HG02943 (cell line): ENCODE results near the gene PHYHD1.
"Not testable (repeated sequence)": the region's sequence is repeated elsewhere in the genome, so short reads cannot be mapped to it uniquely, and the experiment has no call there.

ENCODE experiments used
- ATAC-seq: cut with Tn5 transposase; IDR thresholded peaks from one replicate; pipeline ENCODE4 v1.9.1; 2021; ENCODE audit warnings: mild to moderate bottlenecking, low read depth, moderate library complexity; ENCODE audit not compliant: unreplicated experiment

The PHYHD1 gene

DNA sequence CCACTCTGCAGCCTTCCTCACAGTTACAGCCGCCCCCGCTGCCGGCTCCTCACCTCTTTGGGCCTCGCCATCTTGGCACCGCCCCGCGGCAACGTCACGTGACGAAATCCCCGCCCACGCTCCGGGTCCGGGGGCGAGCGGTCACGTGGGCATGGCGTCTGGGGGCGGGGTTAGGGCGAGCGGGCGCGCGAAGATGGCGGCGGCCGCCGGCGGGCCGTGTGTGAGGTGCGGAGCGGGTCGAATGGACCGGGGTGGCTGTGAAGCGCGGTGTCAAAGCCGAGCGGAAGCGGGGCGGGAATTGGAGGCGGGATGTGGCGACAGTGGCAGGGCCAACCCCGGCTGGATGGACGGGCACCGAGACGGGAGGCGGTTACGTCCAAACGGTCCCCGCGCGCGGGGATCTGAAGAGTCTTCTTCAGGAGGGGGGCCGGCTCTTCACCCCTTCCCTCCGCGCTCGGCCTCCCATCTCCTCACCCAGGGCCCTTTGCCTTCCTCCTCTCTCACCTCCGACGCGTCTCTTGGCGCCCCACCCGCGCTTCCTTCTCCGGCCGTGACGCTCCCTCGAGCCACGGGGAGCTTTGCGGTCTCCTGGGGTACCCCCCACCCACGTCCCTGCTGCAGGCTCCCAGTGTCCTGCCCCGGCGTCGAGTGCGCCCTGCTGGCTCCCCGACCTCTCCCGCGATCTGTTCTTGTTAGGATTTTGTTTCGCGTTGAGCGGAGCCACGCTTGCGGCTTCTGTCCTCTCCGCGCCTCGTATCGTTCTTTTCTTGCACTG lies 26.9 kb downstream of the PHYHD1 start, which contains the start of the genes DOLK and NUP188:
Gene DOLK (minus strand): TSS at position 77 of the 775 bp plus-strand sequence. CDS start 300 bp downstream, outside the sequence.
Gene NUP188 (plus strand): TSS at position 173 of the 775 bp plus-strand sequence. CDS start 21 bp downstream, at position 194.
- ATAC-seq = peak; percentile 71

DNA sequence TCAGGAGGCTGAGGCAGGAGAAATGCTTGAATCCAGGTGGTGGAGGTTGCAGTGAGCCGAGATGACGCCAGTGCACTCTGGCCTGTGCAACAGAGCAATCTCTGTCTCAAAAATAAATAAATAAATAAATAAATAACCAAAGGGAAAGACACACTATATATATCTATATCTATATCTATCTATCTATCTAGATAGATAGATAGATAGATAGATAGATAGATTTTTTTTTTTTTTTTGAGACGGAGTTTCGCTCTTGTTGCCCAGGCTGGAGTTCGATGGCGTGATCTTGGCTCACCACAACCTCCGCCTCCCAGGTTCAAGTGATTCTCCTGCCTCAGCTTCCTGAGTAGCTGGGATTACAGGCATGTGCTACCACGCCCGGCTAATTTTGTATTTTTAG lies 40.6 kb downstream of the PHYHD1 start:
- ATAC-seq = not testable (repeated sequence)

DNA sequence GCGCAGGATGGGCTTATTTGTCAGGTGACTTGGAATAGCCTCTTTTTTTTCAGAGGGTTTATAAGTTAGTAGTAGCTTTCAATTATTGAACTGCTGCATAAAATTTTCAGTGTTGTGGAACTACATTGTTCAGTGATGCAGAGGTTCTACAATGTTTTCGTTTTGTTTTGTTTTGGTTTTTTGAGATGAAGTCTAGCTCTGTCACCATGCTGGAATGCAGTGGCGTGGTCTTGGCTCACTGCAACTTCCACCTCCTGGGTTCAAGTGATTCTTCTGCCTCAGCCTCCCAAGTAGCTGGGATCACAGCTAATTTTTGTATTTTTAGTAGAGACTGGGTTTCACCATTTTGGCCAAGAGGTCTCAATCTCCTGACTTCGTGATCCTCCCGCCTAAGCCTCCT lies 48.7 kb downstream of the PHYHD1 start:
- ATAC-seq = no peak

DNA sequence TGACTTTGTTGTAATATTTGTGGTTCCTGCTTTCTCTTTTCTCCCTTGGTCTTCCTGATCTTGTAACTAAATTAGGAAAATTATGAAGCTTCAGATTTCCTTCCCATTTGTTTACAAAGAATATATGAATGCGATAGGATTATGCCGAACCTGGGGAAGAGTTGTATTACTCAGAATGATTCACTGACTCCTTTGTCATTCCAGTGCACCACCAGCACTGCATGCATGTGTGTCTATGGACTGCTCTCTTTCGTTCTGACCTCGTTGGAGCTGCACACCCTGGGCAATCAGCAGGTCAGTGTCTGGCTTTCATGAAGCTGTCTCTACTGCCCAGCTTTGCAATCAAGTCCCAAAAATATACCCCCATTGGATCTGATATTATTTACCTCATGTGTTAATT lies 52.2 kb downstream of the PHYHD1 start:
- no peak for ATAC-seq

DNA sequence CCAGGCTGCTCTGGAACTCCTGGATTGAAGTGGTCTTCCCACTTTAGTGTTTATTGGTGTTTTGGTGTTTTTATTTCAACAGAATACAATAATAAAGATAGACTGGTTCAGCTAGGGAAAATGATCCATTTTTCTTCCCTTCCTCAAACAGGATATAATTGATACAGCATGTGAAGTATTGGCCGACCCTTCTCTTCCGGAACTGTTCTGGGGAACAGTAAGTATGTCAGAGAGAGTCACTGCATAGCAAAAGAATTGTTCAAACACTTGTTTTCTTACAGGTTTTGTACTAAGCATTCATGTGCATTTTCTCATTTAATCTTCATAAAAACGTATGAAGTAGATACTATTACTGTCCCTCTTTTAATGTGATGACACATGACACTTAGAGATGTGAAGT lies 58.3 kb downstream of the PHYHD1 start:
- ATAC-seq = no peak

DNA sequence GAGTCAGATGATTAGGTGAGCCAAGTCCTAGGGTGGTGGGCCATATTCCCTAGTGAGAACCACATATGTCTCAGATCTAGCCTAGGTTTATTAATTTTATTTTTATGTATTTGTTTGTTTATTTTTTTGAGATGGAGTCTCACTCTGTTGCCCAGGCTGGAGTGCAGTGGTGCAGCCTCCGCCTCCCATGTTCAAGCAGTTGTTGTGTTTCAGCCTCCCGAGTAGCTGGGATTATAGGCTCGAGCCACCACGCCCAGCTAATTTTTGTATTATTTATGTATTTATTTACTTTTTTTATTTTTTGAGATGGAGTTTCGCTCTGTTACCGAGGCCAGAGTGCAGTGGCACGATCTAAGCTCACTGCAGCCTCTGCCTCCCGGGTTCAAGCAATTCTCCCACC lies 62.8 kb downstream of the PHYHD1 start:
- ATAC-seq = no peak

DNA sequence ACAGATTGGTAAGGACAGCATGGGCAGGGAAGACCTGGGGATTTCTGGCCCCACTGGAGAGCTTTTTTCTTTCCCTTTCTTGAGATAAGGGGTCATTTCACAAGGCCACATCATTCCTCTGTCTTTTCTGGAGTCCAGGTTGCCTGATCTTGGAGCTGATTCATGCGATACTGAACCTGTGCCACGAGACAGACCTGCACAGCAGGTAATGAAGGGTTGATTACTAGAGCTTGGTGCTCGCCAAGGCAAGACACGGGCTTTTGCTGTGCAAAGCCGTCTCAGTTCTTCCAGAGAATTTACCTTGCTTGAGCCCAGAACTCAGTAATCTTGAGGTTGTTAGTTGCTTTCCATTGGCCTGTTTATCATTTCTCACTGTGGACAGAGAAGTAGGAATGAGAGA lies 65.9 kb downstream of the PHYHD1 start:
- ATAC-seq = no peak

DNA sequence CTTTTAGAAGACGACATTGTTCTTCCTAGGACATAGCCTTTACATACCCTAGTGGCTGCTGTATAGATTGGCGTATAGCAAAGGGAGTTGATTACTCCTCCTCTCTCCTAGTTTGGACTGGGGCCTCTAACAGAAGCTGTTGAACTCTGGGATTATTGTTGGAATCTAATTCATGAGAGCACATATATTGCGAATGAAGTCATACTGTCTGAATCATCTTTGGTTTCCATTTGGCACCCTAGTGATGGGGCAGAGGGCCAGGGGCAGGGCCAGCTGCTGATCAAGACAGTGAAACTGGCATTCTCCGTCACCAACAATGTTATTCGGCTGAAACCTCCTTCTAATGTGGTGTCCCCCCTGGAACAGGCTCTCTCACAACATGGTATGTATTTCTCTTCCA lies 67.0 kb downstream of the PHYHD1 start:
- ATAC-seq = no peak
